RPMI7951 (cell line): ENCODE measurements around the gene COL21A1. TPM values are rescaled to one million over a fixed set of nuclear protein-coding genes. Genes with fewer than 3 reads are reported as not detected.

Source experiments
- DNase-seq: peaks from one replicate; pipeline ENCODE4 v3.0.0-alpha.2; 2012; ENCODE audit warnings: low read depth
- total RNA-seq: library from RNA; depleted of rRNA; stranded (reverse); fragments of >200 nt; shearing (Covaris generic); gene quantifications from 2 replicates; pipeline ENCODE4 v1.2.3, GENCODE V29; 2014

The COL21A1 gene
- total RNA-seq, 1 experiment from 2014 or later: 0.48 TPM

- no peak for DNase-seq
These were observed 138.2 kb downstream of the COL21A1 start for GRCh38 chr6:56109149-56109548.

GRCh38 chr6:56106231-56106630, 141.1 kb downstream of the COL21A1 start:
- no peak for DNase-seq

GRCh38 chr6:56104591-56104990, 142.8 kb downstream of the COL21A1 start:
- no peak for DNase-seq

- DNase-seq: no peak
These were observed 145.2 kb downstream of the COL21A1 start for GRCh38 chr6:56102216-56102615.

GRCh38 chr6:56101141-56101553, 146.2 kb downstream of the COL21A1 start:
- DNase-seq: peak; percentile 96

DNA sequence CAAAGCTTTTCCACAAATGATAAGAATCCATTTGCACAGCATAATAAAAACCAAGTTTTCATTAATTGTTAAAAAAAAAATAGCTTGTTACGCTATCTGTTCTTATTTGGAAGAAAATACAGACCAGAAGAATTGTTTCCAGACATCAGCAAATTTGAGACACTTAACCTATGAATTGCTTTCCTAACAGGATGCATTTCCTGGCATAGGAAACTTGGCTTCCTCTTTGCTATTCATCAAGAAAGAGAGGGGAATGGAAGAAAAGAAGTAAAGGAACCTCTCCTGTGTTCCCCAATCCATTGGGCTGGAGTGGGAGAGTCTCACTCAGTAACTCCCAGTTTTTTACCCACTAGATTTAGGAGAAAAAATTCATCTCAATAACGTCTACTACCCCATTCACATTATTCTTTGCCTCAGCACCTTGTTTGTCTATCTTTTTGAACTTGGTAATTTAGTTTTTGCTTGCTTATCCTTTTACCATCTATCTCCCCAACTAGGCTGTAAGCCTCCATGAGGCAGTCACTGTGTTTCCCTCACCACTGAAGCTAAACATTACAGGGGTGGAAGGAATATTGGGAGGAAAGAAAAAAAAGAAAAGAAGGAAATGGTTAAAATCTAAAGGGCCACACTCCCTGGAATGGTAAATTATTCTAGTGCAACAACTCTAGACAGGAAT, 150.3 kb downstream of the COL21A1 start:
- no peak for DNase-seq

DNA sequence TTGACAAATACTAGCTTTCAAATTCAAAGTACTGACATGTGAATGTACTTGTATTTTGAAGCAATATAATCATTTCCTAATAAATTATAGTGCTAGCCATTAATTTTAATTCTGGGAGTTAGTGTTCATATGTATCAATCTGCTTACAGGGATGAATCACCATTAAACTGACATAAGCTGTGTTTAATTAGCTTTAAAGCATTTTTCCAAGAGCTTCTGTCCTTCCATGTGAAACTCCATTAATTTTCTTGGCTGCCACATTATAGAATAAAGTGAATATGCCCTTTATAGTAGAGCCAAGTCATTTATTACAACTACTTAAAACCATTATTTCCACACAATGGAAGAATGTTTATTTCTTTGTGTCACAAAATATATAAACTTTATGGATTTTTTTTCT, 150.8 kb downstream of the COL21A1 start:
- no peak for DNase-seq

GRCh38 chr6:56093776-56094175, 153.6 kb downstream of the COL21A1 start:
- DNase-seq: no peak

- DNase-seq: peak; percentile 82
These were observed 156.1 kb downstream of the COL21A1 start for GRCh38 chr6:56091159-56091869.

DNA sequence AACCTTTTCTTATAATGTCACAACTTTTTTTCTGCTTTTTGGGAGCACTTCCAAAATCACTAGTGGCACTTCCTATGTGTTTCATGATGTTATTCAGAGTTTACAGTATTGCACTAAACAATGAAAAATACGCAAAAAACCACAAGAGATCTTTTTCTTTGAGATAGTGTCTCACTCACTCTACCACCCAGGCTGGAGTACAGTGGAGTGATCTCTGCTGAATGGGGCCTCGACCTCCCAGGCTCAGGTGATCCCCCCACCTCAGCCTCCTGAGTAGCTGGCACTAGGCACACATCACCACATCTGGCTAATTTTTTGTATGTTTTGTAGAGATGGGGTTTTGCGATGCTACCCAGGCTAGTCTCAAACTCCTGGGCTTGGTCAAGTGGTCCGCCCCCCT, 158.7 kb downstream of the COL21A1 start:
- DNase-seq: no peak

DNA sequence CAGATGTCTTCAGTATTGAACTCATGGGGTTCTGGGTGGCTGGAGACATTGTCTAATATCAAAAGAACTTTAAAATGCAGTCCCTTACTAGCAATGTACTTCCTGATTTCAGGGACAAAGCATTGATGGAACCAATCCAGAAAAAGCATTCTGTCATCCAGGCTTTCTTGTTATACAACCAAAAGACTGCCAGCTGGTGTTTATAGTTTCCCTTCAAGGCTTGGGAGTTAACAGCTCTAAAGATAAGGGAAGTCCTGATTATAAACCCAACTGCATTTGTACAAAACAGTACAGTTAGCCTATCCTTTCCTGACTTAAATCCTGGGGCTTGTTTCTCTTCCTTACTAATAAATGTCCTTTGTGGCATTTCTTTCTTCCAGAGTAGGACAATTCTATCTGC, 160.0 kb downstream of the COL21A1 start:
- peak; percentile 49 for DNase-seq

DNA sequence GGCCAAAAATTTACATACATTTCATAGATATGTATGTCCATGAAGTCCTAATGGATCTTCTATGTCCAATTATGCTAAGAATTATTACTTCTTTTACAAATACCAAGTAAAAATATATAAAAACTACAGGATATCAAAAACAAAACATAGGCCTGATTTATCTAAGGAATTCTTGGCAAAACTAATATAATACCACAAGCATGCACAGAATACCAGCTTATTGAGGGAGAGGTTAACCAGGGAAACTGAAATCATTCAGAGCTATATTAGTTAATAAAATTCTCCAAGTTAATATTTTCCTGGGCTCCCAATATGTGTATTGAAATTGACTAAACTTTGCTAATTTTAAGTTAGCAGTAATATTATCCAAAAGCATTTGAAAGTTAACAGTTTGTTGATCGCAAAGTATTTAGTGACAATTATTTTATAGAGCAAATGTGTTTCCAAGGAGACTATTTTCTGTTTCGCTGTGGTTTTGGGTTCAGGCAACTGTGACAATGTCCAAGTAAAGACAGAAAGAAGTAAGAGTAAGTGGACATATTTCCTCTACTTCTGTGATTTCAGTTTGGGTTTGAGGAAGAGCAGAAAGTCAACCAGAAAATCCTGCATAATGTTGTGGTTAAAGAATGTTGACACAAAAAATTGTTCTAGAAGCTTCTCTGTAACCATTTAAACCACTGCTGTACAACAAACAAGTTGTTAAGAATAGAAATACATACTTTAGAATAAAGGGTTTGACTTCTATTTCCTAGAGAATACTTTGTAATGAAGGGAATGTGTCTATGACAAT, 167.4 kb downstream of the COL21A1 start:
- DNase-seq: no peak

DNA sequence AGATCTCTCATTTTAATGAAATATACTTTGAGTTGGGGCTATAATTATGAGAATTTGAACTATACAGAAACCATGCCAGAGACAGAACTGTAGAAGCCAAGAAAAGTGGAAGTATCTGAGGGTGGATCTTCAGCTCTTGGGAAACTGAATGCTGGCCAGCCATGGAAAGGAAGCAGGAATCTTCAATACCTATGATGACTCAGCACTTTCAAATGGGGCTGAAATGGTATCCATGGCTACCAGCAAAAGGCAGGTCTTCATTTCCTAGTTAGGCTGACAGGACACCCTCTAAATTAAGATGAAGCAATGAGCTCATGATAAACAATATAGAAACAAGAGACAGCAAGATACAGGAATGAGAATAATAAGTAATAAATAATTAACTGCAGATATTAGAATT, 171.3 kb downstream of the COL21A1 start:
- peak; percentile 28 for DNase-seq

- no peak for DNase-seq
These were observed 173.6 kb downstream of the COL21A1 start for GRCh38 chr6:56073761-56074160.

DNA sequence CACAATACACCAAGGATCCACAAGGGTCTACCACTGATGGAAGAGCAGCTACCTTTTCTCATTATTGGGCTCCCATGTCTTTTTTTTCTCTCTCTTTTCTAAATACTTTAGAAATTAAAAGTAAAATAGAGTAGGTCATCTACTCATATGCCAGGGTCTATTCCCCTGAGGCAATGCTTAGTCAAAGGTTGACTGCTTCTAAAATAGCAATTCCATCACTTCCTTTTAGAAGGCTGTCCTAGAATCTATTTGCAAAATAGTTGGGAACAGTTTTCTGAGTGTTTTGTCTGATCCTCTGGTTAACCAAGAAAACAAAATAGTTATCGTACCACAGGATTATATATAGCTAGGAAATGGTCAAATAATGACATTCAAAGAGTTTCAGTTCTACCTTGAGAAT, 174.1 kb downstream of the COL21A1 start:
- DNase-seq: peak; percentile 52

DNA sequence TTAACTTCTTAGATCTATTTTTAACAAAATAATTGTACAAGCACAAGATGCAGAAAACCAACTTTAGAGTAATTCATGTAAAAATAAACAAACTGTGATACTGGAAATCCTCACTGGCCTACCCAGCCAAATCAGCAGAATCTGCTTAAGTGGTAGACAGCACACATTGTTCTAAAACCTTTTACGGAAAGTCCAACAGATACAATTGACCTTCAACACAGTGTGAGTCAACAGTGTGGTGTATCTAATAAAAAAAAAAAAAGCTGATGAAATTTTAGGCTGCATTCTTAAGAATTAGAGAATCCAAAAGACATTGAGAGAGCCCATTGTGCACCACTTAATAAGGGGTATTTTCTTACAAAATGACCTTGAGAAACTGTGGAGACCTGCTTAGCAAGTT, 174.5 kb downstream of the COL21A1 start:
- peak; percentile 56 for DNase-seq

DNA sequence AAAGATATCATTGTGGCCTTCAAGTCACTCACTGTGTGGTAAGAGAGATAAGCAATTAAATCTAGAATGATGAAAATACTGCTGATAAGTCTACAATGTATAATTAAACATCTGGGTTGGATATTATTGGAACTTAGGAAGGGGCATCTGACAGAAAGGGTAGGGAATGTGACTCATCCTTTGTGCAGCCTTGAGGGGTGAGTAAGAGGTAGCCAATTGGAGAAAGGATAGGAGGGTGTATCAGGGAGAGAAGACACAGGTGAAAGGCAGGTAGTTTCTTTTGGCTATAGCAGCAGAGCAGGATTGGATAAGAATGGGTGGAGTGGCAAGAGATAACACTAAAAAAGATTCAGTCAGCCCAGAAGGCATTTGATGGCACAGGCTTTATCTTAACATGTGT, 182.0 kb downstream of the COL21A1 start:
- no peak for DNase-seq

- DNase-seq: no peak
These were observed 184.5 kb downstream of the COL21A1 start for GRCh38 chr6:56062836-56063235.

GRCh38 chr6:56058636-56059035, 188.7 kb downstream of the COL21A1 start:
- no peak for DNase-seq

DNA sequence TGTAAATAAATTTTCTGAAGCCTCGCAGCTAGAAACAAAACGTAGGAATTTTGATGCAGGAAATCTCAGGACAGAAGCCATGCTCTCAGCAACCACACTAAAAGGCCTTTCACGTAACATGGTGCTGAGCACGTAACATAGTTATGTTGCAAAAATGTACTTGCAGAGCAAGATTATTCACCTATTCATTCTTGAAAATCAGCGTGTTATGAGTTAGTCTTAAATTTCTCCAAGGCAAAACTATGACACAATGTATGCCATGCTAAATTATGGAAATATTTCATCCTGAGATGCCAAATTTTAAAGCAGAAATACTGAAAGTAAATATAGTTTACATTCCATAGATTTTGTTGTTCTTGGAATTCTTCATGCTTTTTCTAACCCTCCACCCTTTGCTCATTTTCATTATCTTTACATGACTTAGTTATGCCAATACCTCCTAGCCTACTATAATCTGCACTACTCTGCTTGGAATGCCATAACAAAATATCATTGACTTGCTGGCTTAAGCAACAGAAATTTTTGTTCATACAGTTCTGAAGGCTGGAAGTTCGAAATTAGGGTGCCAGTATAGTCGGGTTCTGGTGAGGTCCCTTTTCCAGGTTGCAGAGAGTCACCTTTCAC, 192.2 kb downstream of the COL21A1 start:
- DNase-seq: no peak

- no peak for DNase-seq
These were observed 196.2 kb downstream of the COL21A1 start for GRCh38 chr6:56051202-56051598.

- no peak for DNase-seq
These were observed 196.7 kb downstream of the COL21A1 start for GRCh38 chr6:56050530-56051201.
